Astrocyte of the spinal cord (primary cell): ENCODE measurements around the gene TRIM26.

Experiments used
- DNase-seq: peaks from one replicate; pipeline ENCODE4 v3.0.0; 2011; ENCODE audit warnings: low read depth, low spot score
- H3K4me3 ChIP-seq: 2 replicates; pipeline ENCODE4 v1.5.1; 2011; ENCODE audit warnings: low read depth, mild to moderate bottlenecking, low read length, moderate library complexity
- CTCF ChIP-seq: IDR thresholded peaks from 2 replicates; pipeline ENCODE4 v1.5.1; 2012; ENCODE audit warnings: low read depth, mild to moderate bottlenecking, low read length, inconsistent platforms
- in situ Hi-C: cut with HindIII; loops from 2 replicates; pipeline ENCODE4 v1.10.0; 2017; ENCODE audit warnings: low sequenced_read_pairs

The TRIM26 gene

GRCh38 chr6:30149858-30150550, 63.2 kb downstream of the TRIM26 start:
- DNase-seq = no peak
- no peak overlapping the region for H3K4me3 ChIP-seq
- in situ Hi-C loops = no loop called here
- no peak for TF ChIP-seq CTCF

- in situ Hi-C loops = no loop called here
- no peak overlapping the region for H3K4me3 ChIP-seq
- no peak for TF ChIP-seq CTCF
- DNase-seq = no peak
These were observed 64.0 kb downstream of the TRIM26 start for GRCh38 chr6:30149234-30149633.

GRCh38 chr6:30147096-30147495, 66.1 kb downstream of the TRIM26 start:
- in situ Hi-C loops = no loop called here
- no peak for TF ChIP-seq CTCF

GRCh38 chr6:30145818-30146217, 67.4 kb downstream of the TRIM26 start:
- no peak for DNase-seq
- H3K4me3 ChIP-seq = no peak overlapping the region
- in situ Hi-C loops = no loop called here
- TF ChIP-seq CTCF = no peak

More at GRCh38 chr6:30147096-30147495, 66.1 kb downstream of the TRIM26 start:
- no peak for DNase-seq
- H3K4me3 ChIP-seq = no peak overlapping the region

GRCh38 chr6:30144811-30145210, 68.4 kb downstream of the TRIM26 start:
- in situ Hi-C loops = no loop called here
- H3K4me3 ChIP-seq = no peak overlapping the region
- no peak for DNase-seq

GRCh38 chr6:30143780-30144179, 69.4 kb downstream of the TRIM26 start:
- no peak for TF ChIP-seq CTCF
- in situ Hi-C loops = no loop called here
- DNase-seq = no peak
- H3K4me3 ChIP-seq = no peak overlapping the region

More at GRCh38 chr6:30144811-30145210, 68.4 kb downstream of the TRIM26 start:
- TF ChIP-seq CTCF = no peak
